SH-SY5Y (cell line): ENCODE results near the gene TSC22D1.

Experiments used
- GATA2 ChIP-seq: IDR thresholded peaks from 2 replicates; pipeline ENCODE4 v1.6.1; 2011; ENCODE audit warnings: mild to moderate bottlenecking, low read depth, low read length
- GATA3 ChIP-seq: IDR thresholded peaks from 2 replicates; pipeline ENCODE4 v1.6.1; 2011; ENCODE audit warnings: low read depth, mild to moderate bottlenecking, low read length, moderate library complexity

GRCh38 chr13:44463759-44464158 lies 112.4 kb downstream of the TSC22D1 start:
- TF ChIP-seq GATA2 (no peak), GATA3 (no peak)
